ENCODE measurements around the gene ARHGAP23. TPM values are rescaled to one million over a fixed set of nuclear protein-coding genes. Genes with fewer than 3 reads are reported as not detected.
"Not testable (repeated sequence)": the region's sequence is repeated elsewhere in the genome, so short reads cannot be mapped to it uniquely, and the experiment has no call there.

ARHGAP23 gene
- total and polyA plus RNA-seq, 10 donors = 7.5 to 250 (median 67.0) TPM

DNA sequence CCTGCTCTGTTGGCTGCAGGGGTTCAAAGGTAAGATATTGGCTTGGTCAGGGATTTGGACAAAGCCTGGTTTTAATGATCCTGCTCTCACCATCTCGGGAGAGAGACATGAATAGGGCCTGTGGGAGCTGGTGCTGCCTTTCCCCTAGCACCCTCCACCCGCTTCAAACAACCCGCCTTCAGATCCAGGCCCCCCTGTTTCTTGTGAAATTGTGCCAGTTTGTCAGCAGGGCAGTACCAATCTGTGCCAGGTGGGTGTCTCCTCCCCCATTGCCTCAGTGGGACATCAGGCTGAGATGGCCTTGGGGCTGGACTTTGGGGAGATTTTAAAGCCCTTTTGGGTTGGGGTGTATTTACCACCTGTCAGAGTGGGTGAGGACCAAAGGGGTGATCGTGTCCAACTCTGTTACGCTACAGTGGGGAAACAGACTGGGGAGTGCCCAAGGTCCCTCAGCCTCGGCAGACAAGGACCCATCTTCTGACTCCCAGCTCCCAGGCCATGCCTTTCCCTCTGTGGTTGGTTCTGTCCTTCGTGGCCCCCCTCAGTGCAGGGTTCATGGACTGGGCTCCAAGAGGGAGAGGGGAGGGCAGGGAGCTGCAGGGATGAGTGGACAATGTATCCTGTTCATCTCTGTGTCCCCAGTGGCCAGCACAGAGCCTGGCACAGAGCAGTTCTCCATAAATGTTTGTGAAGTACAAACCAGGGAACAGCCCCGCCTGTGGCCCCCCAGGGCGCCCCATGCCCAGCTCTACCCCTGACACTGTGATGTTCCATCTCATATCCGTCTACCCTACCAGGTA lies 3.3 kb downstream of the ARHGAP23 start:
- Histone ChIP-seq H3K4me3 (peak overlapping the region in 2 of 8 donors; percentile 1 to 94), H3K9me3 (no peaks in the 10 kb centered on the region), H3K27ac (peak overlapping the region in 3 of 8 donors; percentile 21 to 88 (median 27)), H3K27me3 (replicated peaks in 1 of 7) (peaks cover 0 to 28% (median 0%) of the 10 kb centered on the region in 7 donors), H3K4me1 (peaks cover 10 to 99% (median 50%) of the 10 kb centered on the region in 6 donors), H3K36me3 (no peaks in the 10 kb centered on the region)
- intact Hi-C loops (cut with DNase I; ENCODE audit: low total_unique reads) = no loop called here
- 69 to 86% (median 76%) methylated on average over 9 to 10 of the region's 10 CpGs for WGBS, 5 donors
- TF ChIP-seq POLR2A (IDR thresholded peaks at IDR 0.05) (no peak), POLR2AphosphoS5 (IDR thresholded peaks at IDR 0.05) (no peak)
- TF ChIP-seq, protein P1, sequence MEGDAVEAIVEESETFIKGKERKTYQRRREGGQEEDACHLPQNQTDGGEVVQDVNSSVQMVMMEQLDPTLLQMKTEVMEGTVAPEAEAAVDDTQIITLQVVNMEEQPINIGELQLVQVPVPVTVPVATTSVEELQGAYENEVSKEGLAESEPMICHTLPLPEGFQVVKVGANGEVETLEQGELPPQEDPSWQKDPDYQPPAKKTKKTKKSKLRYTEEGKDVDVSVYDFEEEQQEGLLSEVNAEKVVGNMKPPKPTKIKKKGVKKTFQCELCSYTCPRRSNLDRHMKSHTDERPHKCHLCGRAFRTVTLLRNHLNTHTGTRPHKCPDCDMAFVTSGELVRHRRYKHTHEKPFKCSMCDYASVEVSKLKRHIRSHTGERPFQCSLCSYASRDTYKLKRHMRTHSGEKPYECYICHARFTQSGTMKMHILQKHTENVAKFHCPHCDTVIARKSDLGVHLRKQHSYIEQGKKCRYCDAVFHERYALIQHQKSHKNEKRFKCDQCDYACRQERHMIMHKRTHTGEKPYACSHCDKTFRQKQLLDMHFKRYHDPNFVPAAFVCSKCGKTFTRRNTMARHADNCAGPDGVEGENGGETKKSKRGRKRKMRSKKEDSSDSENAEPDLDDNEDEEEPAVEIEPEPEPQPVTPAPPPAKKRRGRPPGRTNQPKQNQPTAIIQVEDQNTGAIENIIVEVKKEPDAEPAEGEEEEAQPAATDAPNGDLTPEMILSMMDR (IDR thresholded peaks at IDR 0.05 in 8 of 11, conservative IDR thresholded peaks at IDR 0.05 in 3 of 11) = no peak
- DNase-seq = no peak

DNA sequence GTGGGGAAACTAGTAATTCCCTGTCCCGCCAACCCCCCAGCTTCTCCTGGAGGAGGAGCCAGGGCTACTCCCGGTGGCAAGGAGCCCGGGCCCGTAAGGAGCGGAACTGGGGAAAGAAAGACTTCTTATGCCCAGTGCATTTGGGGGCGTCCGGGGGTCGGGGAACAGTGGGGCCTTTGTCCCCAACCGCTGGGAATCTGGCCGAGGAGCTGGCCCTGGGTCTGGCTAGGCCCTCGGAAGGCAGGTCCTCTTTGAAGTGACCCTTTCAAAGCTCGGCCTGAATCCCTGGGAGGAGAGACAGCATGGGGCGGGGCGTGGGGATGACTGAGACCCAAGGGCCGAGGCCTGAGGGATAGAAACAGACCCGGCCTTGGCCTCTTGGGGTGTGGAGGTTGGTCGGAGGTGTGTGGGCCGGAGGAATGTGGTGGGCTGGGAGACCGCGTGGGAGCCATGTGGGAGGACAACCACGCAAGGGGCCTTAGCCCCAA lies 6.0 kb downstream of the ARHGAP23 start:
- WGBS, 5 donors = 65 to 76% (median 74%) methylated on average over 19 to 21 of the region's 21 CpGs
- Histone ChIP-seq H3K4me3 (no peak overlapping the region), H3K27me3 (replicated peaks in 1 of 7) (peaks cover 0 to 2% (median 0%) of the 10 kb centered on the region in 7 donors), H3K27ac (peak overlapping the region in 4 of 8 donors; percentile 11 to 53 (median 42)), H3K36me3 (no peaks in the 10 kb centered on the region), H3K4me1 (peaks cover 0 to 93% (median 33%) of the 10 kb centered on the region in 6 donors), H3K9me3 (no peaks in the 10 kb centered on the region)
- TF ChIP-seq POLR2AphosphoS5 (IDR thresholded peaks at IDR 0.05) (no peak), POLR2A (IDR thresholded peaks at IDR 0.05) (no peak)
- TF ChIP-seq, protein P1 (IDR thresholded peaks at IDR 0.05 in 8 of 11, conservative IDR thresholded peaks at IDR 0.05 in 3 of 11) = no peak
- intact Hi-C loops (cut with DNase I; ENCODE audit: low total_unique reads) = no loop called here
- no peak for DNase-seq

DNA sequence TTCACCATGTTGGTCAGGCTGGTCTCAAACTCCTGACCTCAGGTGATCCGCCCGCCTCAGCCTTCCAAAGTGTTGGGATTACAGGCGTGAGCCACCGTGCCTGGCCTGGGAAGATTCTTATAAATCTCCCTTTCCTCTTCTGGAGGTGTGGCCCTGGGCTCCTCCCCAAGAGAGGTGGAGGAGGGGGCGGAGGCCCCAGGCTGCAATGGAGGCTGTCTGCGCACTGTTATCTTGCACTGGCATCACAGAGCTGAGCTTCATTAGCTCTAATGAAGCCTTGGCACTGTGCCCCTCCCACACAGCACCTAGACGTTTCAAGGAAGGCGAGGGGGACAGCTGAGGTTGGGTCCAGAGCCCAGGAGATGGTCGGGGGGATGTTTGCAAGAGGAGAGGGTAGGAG lies 7.5 kb downstream of the ARHGAP23 start:
- H3K4me3 ChIP-seq = no peak overlapping the region
- peaks cover 0 to 86% (median 29%) of the 10 kb centered on the region in 6 donors for H3K4me1 ChIP-seq
- H3K27me3 ChIP-seq (replicated peaks in 1 of 7) = no peaks in the 10 kb centered on the region
- H3K27ac ChIP-seq = peak overlapping the region in 1 of 8 donors; percentile 53
- H3K36me3 ChIP-seq = no peaks in the 10 kb centered on the region
- intact Hi-C loops (cut with DNase I; ENCODE audit: low total_unique reads) = no loop called here
- TF ChIP-seq, protein P1 (IDR thresholded peaks at IDR 0.05 in 8 of 11, conservative IDR thresholded peaks at IDR 0.05 in 3 of 11) = no peak
- no peak for TF ChIP-seq POLR2A (IDR thresholded peaks at IDR 0.05)
- no peak for TF ChIP-seq POLR2AphosphoS5 (IDR thresholded peaks at IDR 0.05)
- WGBS, 5 donors = 70 to 77% (median 75%) methylated on average over 9 of the region's 9 CpGs
- no peak for DNase-seq
- no peaks in the 10 kb centered on the region for H3K9me3 ChIP-seq

DNA sequence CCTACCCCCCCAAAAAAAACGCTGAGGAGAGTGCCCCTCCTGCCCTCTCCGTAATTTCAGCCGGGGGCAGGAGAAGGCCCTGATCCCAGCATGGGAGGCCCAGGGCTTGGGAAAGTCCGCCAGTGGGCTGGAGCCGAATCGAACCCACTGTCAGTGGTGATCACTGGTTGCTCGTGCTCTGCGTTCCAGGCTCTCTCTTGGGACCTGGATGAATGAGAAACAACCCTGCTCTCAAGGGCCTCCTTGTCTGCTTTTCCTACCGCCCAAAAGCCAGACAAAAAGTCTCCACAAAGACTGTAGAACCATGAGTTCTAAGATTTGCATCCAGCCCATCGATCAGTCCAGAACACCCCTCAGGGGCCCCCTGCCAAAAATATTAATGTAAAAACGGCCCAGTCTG lies 8.1 kb downstream of the ARHGAP23 start:
- no peak for DNase-seq
- no peaks in the 10 kb centered on the region for H3K9me3 ChIP-seq
- H3K27me3 ChIP-seq (replicated peaks in 1 of 7) = no peaks in the 10 kb centered on the region
- intact Hi-C loops (cut with DNase I; ENCODE audit: low total_unique reads) = no loop called here
- H3K36me3 ChIP-seq = no peaks in the 10 kb centered on the region
- 69 to 80% (median 72%) methylated on average over 8 to 11 of the region's 11 CpGs for WGBS, 5 donors
- peak overlapping the region in 1 of 8 donors; percentile 33 for H3K27ac ChIP-seq
- peaks cover 0 to 86% (median 31%) of the 10 kb centered on the region in 6 donors for H3K4me1 ChIP-seq
- no peak for TF ChIP-seq POLR2AphosphoS5 (IDR thresholded peaks at IDR 0.05)
- H3K4me3 ChIP-seq = no peak overlapping the region

DNA sequence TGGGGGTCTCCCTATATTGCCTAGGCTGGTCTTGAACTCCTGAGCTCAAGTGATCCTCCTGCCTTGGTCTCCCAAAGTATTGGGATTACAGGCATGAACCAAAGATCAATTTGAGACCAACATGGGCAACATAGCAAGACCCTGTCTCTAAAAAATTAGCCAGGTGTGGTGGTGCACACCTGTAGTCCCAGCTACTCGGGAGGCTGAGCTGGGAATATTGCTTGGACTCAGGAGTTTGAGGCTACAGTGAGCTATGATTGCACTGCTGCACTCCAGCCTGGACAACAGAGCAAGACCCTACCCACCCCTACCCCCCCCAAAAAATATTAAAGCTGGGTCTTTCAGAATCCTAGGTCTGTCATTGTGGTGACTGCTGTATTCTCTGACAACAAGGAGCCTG lies 9.0 kb downstream of the ARHGAP23 start:
- intact Hi-C loops (cut with DNase I; ENCODE audit: low total_unique reads); H3K36me3 ChIP-seq; H3K9me3 ChIP-seq; H3K27me3 ChIP-seq (replicated peaks in 1 of 7); H3K27ac ChIP-seq; DNase-seq; H3K4me3 ChIP-seq: not testable (repeated sequence)
- 70 to 86% (median 80%) methylated on average over 1 of the region's 1 CpG for WGBS, 5 donors
- H3K4me1 ChIP-seq = peaks cover 0 to 85% (median 33%) of the 10 kb centered on the region in 6 donors
